HG03565 (cell line): ENCODE results near the gene S100A2.

Experiments used
- ATAC-seq: cut with Tn5 transposase; IDR thresholded peaks from one replicate; pipeline ENCODE4 v1.9.1; 2021; ENCODE audit warnings: mild to moderate bottlenecking, moderate library complexity; ENCODE audit not compliant: unreplicated experiment

S100A2 gene

GRCh38 chr1:153565529-153566374 is at the start of gene S100A2:
Gene S100A2, minus strand, starts transcription at chr1:153565844. Its CDS starts 1,967 bp downstream, at chr1:153563877.
- no peak for ATAC-seq

DNA sequence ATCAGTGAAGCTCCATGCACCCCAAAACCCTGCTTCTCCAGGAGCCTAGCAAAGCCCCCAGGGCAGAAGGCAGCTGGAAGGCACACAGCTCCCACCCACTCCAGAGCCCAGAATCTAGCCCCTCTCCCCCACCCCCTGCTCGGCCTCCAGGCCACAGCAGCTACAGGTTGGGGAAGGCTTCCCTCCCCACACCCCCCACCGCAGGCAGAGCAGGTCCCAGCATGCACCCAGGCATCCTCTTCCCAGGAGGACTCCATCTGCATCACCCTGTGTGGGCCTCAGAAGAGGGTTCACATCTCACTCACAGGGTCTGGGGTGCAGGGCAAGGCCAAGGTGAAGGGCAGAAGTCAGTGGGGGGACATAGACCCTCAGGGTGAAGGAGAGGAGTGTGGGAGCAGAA is 49.8 kb upstream of the S100A2 start:
- ATAC-seq = no peak

DNA sequence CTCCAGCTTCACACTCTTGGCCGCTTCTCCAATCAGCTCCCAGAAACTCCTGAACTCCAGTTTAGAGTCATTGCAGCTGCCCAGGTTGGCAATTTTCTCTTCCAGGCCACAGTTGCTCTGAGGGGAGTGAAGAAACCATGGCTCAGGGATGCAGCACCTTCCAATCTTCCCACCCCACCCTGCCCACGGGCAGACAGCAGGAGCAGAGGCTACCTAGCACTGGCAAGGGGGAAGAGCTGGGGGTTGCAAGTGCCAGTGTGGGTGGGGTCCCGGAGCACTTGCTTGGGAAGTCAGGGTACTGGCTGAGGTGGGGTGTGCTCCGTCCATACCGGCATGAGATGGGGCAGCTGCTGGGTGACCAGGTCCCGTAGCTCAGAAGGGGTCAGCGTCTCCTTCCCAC is 49.3 kb upstream of the S100A2 start:
- no peak for ATAC-seq

DNA sequence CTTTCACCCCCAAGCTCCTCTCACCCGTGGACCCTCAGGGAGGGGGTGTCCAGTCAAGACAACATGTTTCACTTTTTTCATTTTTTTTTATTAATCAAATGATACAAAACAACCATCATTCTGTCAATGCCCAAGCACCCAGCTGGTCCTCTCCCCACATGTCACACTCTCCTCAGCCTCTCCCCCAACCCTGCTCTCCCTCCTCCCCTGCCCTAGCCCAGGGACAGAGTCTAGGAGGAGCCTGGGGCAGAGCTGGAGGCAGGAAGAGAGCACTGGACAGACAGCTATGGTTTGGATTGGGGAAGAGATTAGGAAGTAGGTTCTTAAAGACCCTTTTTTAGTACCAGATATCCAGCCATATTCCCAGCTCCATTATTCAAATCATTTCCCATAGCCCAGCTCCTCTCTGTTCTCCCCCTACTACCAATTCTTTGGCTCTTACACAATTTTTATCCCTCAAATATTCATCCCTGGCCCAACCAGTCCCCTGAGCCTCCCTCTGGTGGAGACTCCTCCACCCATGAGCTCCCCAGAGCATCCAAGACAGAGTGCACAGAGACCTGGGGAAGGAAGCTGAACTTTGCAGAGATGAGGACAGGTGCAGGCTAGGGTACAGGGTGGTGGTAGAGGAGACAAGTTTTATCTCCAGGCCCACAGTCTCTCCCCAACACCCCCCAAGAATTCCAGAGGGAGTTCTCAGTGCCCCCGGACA is 48.7 kb upstream of the S100A2 start:
- no peak for ATAC-seq

GRCh38 chr1:153613406-153613805 is 47.8 kb upstream of the S100A2 start:
- ATAC-seq = no peak

DNA sequence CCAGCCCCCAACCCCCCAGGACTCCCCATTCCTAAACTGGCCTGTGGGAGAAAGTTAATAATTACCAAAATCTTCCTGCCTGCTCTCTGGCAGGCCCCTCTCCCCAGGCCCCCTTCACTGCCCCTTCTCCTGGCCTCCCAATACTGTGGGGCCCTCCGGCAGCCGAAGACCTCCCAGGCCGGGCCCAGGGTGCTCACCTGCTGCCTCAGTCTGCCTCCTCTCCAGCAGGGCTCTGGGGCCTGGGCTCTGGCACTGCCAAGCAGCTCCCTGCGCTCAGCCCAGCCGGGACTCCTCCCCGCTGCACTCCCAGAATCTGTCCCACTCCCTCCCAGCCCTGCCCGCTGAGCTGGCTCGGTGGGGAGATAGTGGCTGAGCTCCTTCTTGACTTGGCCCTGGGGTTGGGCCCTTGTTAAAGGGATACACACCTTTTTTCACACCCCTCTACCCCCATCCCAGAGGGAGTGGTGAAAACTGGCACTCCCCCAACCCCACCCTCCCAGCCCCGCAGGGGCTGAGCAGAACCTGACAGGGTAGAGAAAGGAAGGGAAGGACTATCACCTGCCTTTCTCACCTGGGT is 47.2 kb upstream of the S100A2 start, which contains the start of gene S100A16:
S100A16 (minus strand) TSS at position 383 of the 577 bp plus-strand sequence. CDS start 4,986 bp downstream, outside the sequence.
- ATAC-seq = no peak

- ATAC-seq = no peak
Observed at GRCh38 chr1:153612111-153612754, 46.6 kb upstream of the S100A2 start.

GRCh38 chr1:153611356-153611755 is 45.7 kb upstream of the S100A2 start:
- ATAC-seq = no peak

- no peak for ATAC-seq
Observed at GRCh38 chr1:153610811-153611301, 45.2 kb upstream of the S100A2 start.

GRCh38 chr1:153610334-153610733 is 44.7 kb upstream of the S100A2 start:
- no peak for ATAC-seq

DNA sequence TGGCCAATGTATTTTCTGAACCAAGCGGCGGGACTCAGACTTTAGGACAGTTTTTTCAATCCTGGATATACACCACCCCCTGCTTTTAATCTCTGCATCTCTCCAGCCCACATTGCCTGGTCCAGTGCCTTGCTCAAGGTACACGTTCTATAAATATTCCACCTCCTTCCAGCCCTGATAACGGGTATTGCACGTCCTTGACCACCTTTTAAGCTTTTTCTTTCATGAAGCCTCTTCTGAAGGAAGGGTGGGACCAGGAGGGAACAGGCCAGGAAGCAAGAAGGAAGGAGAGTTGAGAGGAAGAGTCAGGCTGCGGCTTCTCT is 43.9 kb upstream of the S100A2 start:
- no peak for ATAC-seq

GRCh38 chr1:153608742-153609584 is 43.3 kb upstream of the S100A2 start:
- ATAC-seq = no peak

GRCh38 chr1:153608089-153608682 is 42.5 kb upstream of the S100A2 start:
- no peak for ATAC-seq

DNA sequence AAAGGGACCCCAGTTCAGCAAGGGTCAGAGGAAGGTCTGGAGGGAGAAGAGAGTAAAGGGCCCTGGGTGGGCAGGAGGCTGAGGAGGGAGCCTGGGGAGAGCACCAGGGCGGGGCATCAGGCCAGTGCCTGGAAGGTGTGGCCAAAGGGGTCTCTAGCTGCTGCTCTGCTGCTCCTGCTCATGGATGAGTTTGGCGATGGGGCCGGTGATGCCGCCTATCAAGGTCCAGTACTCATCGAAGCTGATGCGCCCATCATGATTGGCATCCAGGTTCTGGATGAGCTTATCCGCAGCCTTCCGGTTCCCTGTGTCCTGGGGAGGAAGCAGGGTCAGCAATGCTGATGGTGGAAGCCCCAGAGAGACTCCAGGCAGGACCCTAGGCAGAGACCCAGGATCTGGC is 41.7 kb upstream of the S100A2 start:
- no peak for ATAC-seq

- ATAC-seq = no peak
Observed at GRCh38 chr1:153606194-153606593, 40.5 kb upstream of the S100A2 start.

GRCh38 chr1:153602749-153603148 is 37.1 kb upstream of the S100A2 start:
- no peak for ATAC-seq

DNA sequence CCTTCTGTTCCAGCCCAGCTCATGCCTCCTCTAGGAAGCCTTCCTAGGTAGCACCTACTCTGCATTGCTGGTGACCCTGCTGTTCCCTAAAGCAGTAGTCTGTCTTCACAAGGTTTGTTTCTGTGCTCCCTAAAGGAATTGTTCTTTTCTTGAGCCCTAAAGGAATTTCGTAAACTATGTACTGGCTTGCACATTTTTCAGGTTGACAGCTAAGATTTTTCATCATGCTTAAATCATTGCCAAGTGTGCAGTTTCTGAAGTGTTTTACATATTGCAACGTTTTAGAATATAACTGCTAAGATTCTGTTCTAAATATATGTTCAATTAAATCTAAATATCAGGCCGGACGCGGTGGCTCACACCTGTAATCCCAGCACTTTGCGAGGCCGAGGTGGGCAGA is 34.2 kb upstream of the S100A2 start:
- ATAC-seq = no peak

- peak; percentile 88 for ATAC-seq
Observed at GRCh38 chr1:153598309-153599172, 32.9 kb upstream of the S100A2 start.

GRCh38 chr1:153597206-153597605 is 31.6 kb upstream of the S100A2 start:
- ATAC-seq = no peak
